Naive thymus-derived CD4-positive, alpha-beta T cell (primary cell): ENCODE measurements around the gene NBEA. TPM values are rescaled to one million over a fixed set of nuclear protein-coding genes. Genes with fewer than 3 reads are reported as not detected.

ENCODE experiments used
- ATAC-seq: fragments of 150-1000 bp; cut with Tn5 transposase; 2 replicates; pipeline ENCODE4 v1.10.0; 2021; ENCODE audit warnings: mild to moderate bottlenecking, moderate library complexity
- CTCF ChIA-PET: fragments of 350-600 bp; sonication (Branson Sonifier 250); formaldehyde crosslinking; loops from one replicate; lab custom pipeline; 2021; ENCODE audit warnings: antibody characterized with exemption; lab: Charles Lee
- POLR2A ChIA-PET: fragments of 350-600 bp; sonication (Branson Sonifier 250); formaldehyde crosslinking; loops from one replicate; lab custom pipeline; 2021; ENCODE audit warnings: antibody characterized with exemption, inconsistent platforms; lab: Charles Lee
- DNase-seq, 9 donors: peaks; one replicate each; pipeline versions ENCODE4 v3.0.0 to v3.0.0-alpha.2; 2020 to 2022; ENCODE audit warnings: mixed read lengths in 1 of 9
- H3K27ac ChIP-seq: one replicate; pipeline ENCODE4 v1.7.0; 2013; ENCODE audit warnings: mild to moderate bottlenecking, low read depth, low read length, moderate library complexity
- H3K27me3 ChIP-seq, 2 donors: one replicate each; pipeline ENCODE4 v1.7.0; 2013; ENCODE audit warnings: low read length in 2 of 2, mild to moderate bottlenecking in 2 of 2, moderate library complexity in 2 of 2; ENCODE audit not compliant: control insufficient read depth in 2 of 2, insufficient read depth in 2 of 2
- H3K36me3 ChIP-seq, 3 experiments: 1 replicate in 2 of 3; 2 replicates in 1 of 3; pipeline ENCODE4 v1.7.0; 2013; ENCODE audit warnings: low read length in 3 of 3, mild to moderate bottlenecking in 3 of 3, moderate library complexity in 1 of 3; ENCODE audit not compliant: insufficient read depth in 3 of 3, control insufficient read depth in 2 of 3
- H3K4me1 ChIP-seq, 2 donors: one replicate each; pipeline ENCODE4 v1.7.0; 2013; ENCODE audit warnings: low read length in 2 of 2, mild to moderate bottlenecking in 2 of 2, moderate library complexity in 1 of 2; ENCODE audit not compliant: control insufficient read depth in 2 of 2, insufficient read depth in 2 of 2
- H3K4me3 ChIP-seq: 2 replicates; pipeline ENCODE4 v1.7.0; 2013; ENCODE audit warnings: mild to moderate bottlenecking, low read length
- H3K9me3 ChIP-seq, 3 experiments: 1 replicate in 2 of 3; 2 replicates in 1 of 3; pipeline ENCODE4 v1.7.0; 2013; ENCODE audit warnings: low read length in 3 of 3; ENCODE audit not compliant: control insufficient read depth in 2 of 3
- H3K27ac Mint-ChIP-seq, 9 donors: one replicate each; pipeline ENCODE4 v1.8.0; 2020 to 2022; ENCODE audit warnings: mixed read lengths in 9 of 9, mild to moderate bottlenecking in 8 of 9, moderate library complexity in 5 of 9, inconsistent platforms in 2 of 9
- H3K27me3 Mint-ChIP-seq, 5 donors: one replicate each; pipeline ENCODE4 v1.8.0; 2021 to 2022; ENCODE audit warnings: mixed read lengths in 5 of 5, mild to moderate bottlenecking in 1 of 5
- H3K36me3 Mint-ChIP-seq, 5 donors: one replicate each; pipeline ENCODE4 v1.8.0; 2020 to 2022; ENCODE audit warnings: mixed read lengths in 5 of 5, mild to moderate bottlenecking in 3 of 5, inconsistent platforms in 1 of 5
- H3K4me1 Mint-ChIP-seq, 7 donors: one replicate each; pipeline ENCODE4 v1.8.0; 2020 to 2022; ENCODE audit warnings: mixed read lengths in 7 of 7, mild to moderate bottlenecking in 3 of 7, inconsistent platforms in 1 of 7
- H3K4me3 Mint-ChIP-seq, 10 donors: one replicate each; pipeline ENCODE4 v1.8.0; 2020 to 2022; ENCODE audit warnings: mild to moderate bottlenecking in 10 of 10, mixed read lengths in 10 of 10, moderate library complexity in 6 of 10, inconsistent platforms in 2 of 10
- H3K9me3 Mint-ChIP-seq, 11 donors: one replicate each; pipeline ENCODE4 v1.8.0; 2020 to 2022; ENCODE audit warnings: mixed read lengths in 11 of 11, mild to moderate bottlenecking in 4 of 11, inconsistent platforms in 1 of 11, moderate library complexity in 1 of 11
- intact Hi-C, 2 donors: fragments of 100-400 bp; cut with micrococcal nuclease; formaldehyde crosslinking; loops; one replicate each; pipeline ENCODE4 v1.15.1; 2023
- polyA plus RNA-seq, 2 donors: library from polyadenylated mRNA; unstranded; fragments of 300-500 nt; fragmentation: Illumina TruSeq; gene quantifications; one replicate each; pipeline ENCODE4 v1.2.3, GENCODE V29; 2021
- total RNA-seq, 6 experiments: library from RNA in 5 of 6; stranded (reverse) in 5 of 6; gene quantifications; 1 replicate in 5 of 6; 2 replicates in 1 of 6; pipeline ENCODE4 v1.2.3 and lab custom pipeline; 2021 to 2026

Gene NBEA
- total and polyA plus RNA-seq, 7 experiments from 2014 or later = 0.15 to 6.3 (median 3.2) TPM

DNA sequence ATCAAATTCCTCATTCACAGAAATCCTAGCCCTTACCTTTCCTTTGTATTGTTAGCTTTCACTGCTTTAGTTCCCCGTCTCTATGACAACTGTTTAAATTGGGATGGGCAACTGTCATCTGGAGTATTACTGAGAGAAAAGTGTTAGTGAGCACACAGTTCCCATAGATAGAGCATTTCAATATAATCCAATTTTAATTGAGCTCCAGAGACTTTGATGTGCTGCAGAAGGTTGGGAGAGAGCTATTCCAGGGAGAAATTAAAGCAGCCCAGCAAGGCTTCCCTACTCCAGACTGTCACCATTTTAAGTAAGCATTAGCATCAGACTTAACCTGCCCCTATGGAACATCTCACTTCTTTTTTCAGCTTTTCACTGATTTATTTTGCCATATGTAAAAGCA is 589.5 kb downstream of the NBEA start:
- Histone ChIP-seq H3K27ac (no peak overlapping the region), H3K4me3 (no peak overlapping the region), H3K27me3 (no peaks in the 10 kb centered on the region), H3K4me1 (no peaks in the 10 kb centered on the region), H3K36me3 (no peaks in the 10 kb centered on the region), H3K9me3 (no peaks in the 10 kb centered on the region)
- ChIA-PET POLR2A (no interaction called here), CTCF (no interaction called here)
- peaks cover 0 to 5% (median 0%) of the 10 kb centered on the region in 11 donors for H3K9me3 Mint-ChIP-seq
- H3K4me1 Mint-ChIP-seq = peaks cover 0 to 2% (median 0%) of the 10 kb centered on the region in 7 donors
- DNase-seq = no peak
- peaks cover 0 to 4% (median 0%) of the 10 kb centered on the region in 5 donors for H3K36me3 Mint-ChIP-seq
- no peak overlapping the region for H3K4me3 Mint-ChIP-seq
- peaks cover 0 to 4% (median 0%) of the 10 kb centered on the region in 5 donors for H3K27me3 Mint-ChIP-seq
- intact Hi-C loops = no loop called here
- no peak for ATAC-seq
- H3K27ac Mint-ChIP-seq = no peak overlapping the region

DNA sequence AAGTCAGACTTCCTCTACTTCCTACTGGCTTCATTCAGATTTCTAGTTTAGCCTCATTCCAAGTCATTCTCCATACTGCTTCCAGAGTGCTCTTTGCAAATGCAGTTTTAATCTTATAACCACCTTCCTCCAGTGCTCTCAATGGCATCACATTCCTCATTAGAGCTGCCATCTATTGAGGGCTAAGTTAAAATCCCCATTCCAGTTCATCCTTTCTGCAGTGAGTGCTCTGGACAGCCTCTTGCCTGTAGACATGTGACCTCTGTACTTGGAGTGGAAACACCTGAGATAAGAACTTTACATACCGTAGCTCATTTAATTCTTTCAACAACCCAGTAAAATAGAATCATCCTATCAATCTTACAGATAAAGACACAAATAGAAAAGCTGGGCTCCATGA is 592.3 kb downstream of the NBEA start:
- Histone ChIP-seq H3K27ac (no peak overlapping the region), H3K36me3 (no peaks in the 10 kb centered on the region), H3K9me3 (no peaks in the 10 kb centered on the region), H3K27me3 (no peaks in the 10 kb centered on the region), H3K4me3 (no peak overlapping the region), H3K4me1 (no peaks in the 10 kb centered on the region)
- ATAC-seq (no peak), DNase-seq (no peak)
- H3K36me3 Mint-ChIP-seq = peaks cover 0 to 4% (median 0%) of the 10 kb centered on the region in 5 donors
- peaks cover 0 to 4% (median 0%) of the 10 kb centered on the region in 5 donors for H3K27me3 Mint-ChIP-seq
- H3K27ac Mint-ChIP-seq = peak overlapping the region in 1 of 9 donors; percentile 76
- ChIA-PET POLR2A (no interaction called here), CTCF (no interaction called here)
- H3K9me3 Mint-ChIP-seq = peaks cover 0 to 5% (median 0%) of the 10 kb centered on the region in 11 donors
- intact Hi-C loops = no loop called here
- H3K4me3 Mint-ChIP-seq = no peak overlapping the region
- peaks cover 0 to 2% (median 0%) of the 10 kb centered on the region in 7 donors for H3K4me1 Mint-ChIP-seq

- Mint-ChIP-seq H3K4me3 (no peak overlapping the region), H3K27ac (no peak overlapping the region), H3K27me3 (no peaks in the 10 kb centered on the region), H3K9me3 (no peaks in the 10 kb centered on the region), H3K4me1 (peaks cover 0 to 3% (median 0%) of the 10 kb centered on the region in 7 donors), H3K36me3 (peaks cover 0 to 7% (median 0%) of the 10 kb centered on the region in 5 donors)
- ATAC-seq (no peak), DNase-seq (no peak)
- H3K4me1 ChIP-seq = no peaks in the 10 kb centered on the region
- H3K9me3 ChIP-seq = no peaks in the 10 kb centered on the region
- H3K36me3 ChIP-seq = no peaks in the 10 kb centered on the region
- ChIA-PET POLR2A (no interaction called here), CTCF (no interaction called here)
- H3K27ac ChIP-seq = no peak overlapping the region
- H3K27me3 ChIP-seq = no peaks in the 10 kb centered on the region
- intact Hi-C loops = no loop called here
- H3K4me3 ChIP-seq = no peak overlapping the region
Measured at GRCh38 chr13:35548790-35549189, 606.7 kb downstream of the NBEA start.

DNA sequence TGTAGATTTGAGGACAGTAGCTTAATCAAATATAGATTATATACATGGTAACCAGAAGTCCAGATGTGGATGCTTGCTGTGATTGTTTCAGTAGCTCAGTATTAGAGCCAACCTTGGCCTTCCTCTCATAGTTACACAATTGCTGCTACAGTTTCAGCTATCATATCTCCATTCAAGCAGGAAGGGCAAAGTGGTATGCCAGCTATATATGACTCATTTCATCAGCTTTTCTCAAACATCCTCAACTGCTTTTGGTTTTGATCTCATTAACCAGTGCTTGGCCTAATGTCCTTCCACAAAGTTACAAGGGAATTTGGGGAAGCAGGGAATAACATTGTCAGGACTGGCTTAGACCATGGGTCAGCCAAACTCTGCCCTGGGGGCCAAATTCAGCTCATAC is 607.4 kb downstream of the NBEA start:
- no peak overlapping the region for H3K27ac ChIP-seq
- ChIA-PET POLR2A (no interaction called here), CTCF (no interaction called here)
- Mint-ChIP-seq H3K27me3 (no peaks in the 10 kb centered on the region), H3K36me3 (peaks cover 0 to 10% (median 0%) of the 10 kb centered on the region in 5 donors), H3K27ac (no peak overlapping the region), H3K9me3 (no peaks in the 10 kb centered on the region), H3K4me1 (peaks cover 0 to 3% (median 0%) of the 10 kb centered on the region in 7 donors), H3K4me3 (no peak overlapping the region)
- intact Hi-C loops = no loop called here
- H3K27me3 ChIP-seq = no peaks in the 10 kb centered on the region
- no peak for ATAC-seq
- no peak for DNase-seq
- no peaks in the 10 kb centered on the region for H3K36me3 ChIP-seq
- no peaks in the 10 kb centered on the region for H3K4me1 ChIP-seq
- H3K4me3 ChIP-seq = no peak overlapping the region
- H3K9me3 ChIP-seq = no peaks in the 10 kb centered on the region

- H3K4me3 ChIP-seq = no peak overlapping the region
- no peaks in the 10 kb centered on the region for H3K9me3 Mint-ChIP-seq
- H3K27me3 ChIP-seq = no peaks in the 10 kb centered on the region
- no peak overlapping the region for H3K27ac Mint-ChIP-seq
- DNase-seq (no peak), ATAC-seq (no peak)
- no peaks in the 10 kb centered on the region for H3K36me3 ChIP-seq
- POLR2A ChIA-PET = no interaction called here
- no peaks in the 10 kb centered on the region for H3K9me3 ChIP-seq
- H3K4me3 Mint-ChIP-seq = no peak overlapping the region
- intact Hi-C loops = no loop called here
- no peak overlapping the region for H3K27ac ChIP-seq
- CTCF ChIA-PET = no interaction called here
- H3K4me1 Mint-ChIP-seq = no peaks in the 10 kb centered on the region
- peaks cover 0 to 7% (median 0%) of the 10 kb centered on the region in 5 donors for H3K36me3 Mint-ChIP-seq
- H3K27me3 Mint-ChIP-seq = no peaks in the 10 kb centered on the region
- no peaks in the 10 kb centered on the region for H3K4me1 ChIP-seq
Measured at GRCh38 chr13:35552172-35552844, 610.2 kb downstream of the NBEA start.

DNA sequence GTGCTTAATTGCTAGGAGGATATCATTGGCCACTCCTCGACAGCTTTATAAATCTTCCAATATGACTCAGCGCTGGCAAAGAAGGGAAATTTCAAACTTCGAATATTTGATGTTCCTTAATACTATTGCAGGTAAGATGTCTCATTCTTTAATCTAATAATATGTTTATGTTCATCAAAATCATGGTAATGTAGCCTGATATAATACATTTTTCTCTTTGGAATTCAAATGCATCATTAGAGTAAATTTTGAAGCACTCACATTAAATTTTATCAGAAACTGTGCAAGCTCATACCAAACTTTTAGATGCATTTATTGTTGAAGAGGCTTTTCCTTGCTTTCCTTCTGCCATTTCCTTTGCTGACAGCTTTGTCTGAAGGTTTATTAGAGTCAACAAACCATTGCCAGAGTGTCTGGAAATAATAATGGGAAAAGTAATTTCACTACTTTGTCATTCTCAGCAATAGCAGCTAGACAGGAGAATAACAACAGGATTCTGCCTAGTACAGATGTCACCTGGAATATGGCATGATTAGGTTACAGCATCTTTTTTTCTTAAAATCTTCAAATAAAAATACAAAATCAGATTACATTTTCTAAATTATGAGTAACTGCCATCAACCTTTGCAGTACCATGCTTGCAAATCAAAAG is 613.0 kb downstream of the NBEA start:
- H3K9me3 ChIP-seq = no peaks in the 10 kb centered on the region
- no peaks in the 10 kb centered on the region for H3K4me1 ChIP-seq
- no peaks in the 10 kb centered on the region for H3K36me3 ChIP-seq
- Mint-ChIP-seq H3K27me3 (no peaks in the 10 kb centered on the region), H3K9me3 (no peaks in the 10 kb centered on the region), H3K27ac (no peak overlapping the region), H3K4me3 (no peak overlapping the region), H3K4me1 (no peaks in the 10 kb centered on the region), H3K36me3 (peaks cover 0 to 7% (median 0%) of the 10 kb centered on the region in 5 donors)
- POLR2A ChIA-PET = no interaction called here
- H3K4me3 ChIP-seq = no peak overlapping the region
- CTCF ChIA-PET = interaction anchor here (0.6 kb wide), 1 partner anchor 15 kb away, joined by 3 read pairs; no protein-coding TSS in a partner anchor
- no peak overlapping the region for H3K27ac ChIP-seq
- no peak for ATAC-seq
- H3K27me3 ChIP-seq = no peaks in the 10 kb centered on the region
- intact Hi-C loops = no loop called here
- DNase-seq = no peak

GRCh38 chr13:35557475-35557874 is 615.4 kb downstream of the NBEA start:
- Mint-ChIP-seq H3K9me3 (no peaks in the 10 kb centered on the region), H3K36me3 (peaks cover 0 to 6% (median 0%) of the 10 kb centered on the region in 5 donors), H3K4me1 (no peaks in the 10 kb centered on the region), H3K4me3 (no peak overlapping the region), H3K27me3 (no peaks in the 10 kb centered on the region), H3K27ac (no peak overlapping the region)
- ChIA-PET POLR2A (no interaction called here), CTCF (no interaction called here)
- ATAC-seq = no peak
- Histone ChIP-seq H3K9me3 (no peaks in the 10 kb centered on the region), H3K4me3 (no peak overlapping the region), H3K36me3 (no peaks in the 10 kb centered on the region), H3K27me3 (no peaks in the 10 kb centered on the region), H3K27ac (no peak overlapping the region), H3K4me1 (no peaks in the 10 kb centered on the region)
- intact Hi-C loops = no loop called here
- DNase-seq = no peak
